Cardiac muscle cell (in vitro differentiated cells and primary cell): ENCODE measurements around the gene METRN. TPM values are rescaled to one million over a fixed set of nuclear protein-coding genes. Genes with fewer than 3 reads are reported as not detected.

ENCODE experiments used
- DNase-seq, 2 donors: peaks; one replicate each; pipeline versions ENCODE4 v3.0.0 to v3.0.0-alpha.2; 2010 to 2017; ENCODE audit warnings: low read depth in 1 of 2, low spot score in 1 of 2
- H3K27ac ChIP-seq: fragments of 200-600 bp; sonication (generic); 2 replicates; pipeline ENCODE4 v1.5.1; 2016
- H3K27me3 ChIP-seq: fragments of 200-600 bp; sonication (generic); 2 replicates; pipeline ENCODE4 v1.6.0; 2016; ENCODE audit warnings: control low read depth
- H3K36me3 ChIP-seq: fragments of 200-600 bp; sonication (generic); 2 replicates; pipeline ENCODE4 v1.5.1; 2016; ENCODE audit warnings: control low read depth
- H3K4me1 ChIP-seq: fragments of 200-600 bp; sonication (generic); 2 replicates; pipeline ENCODE4 v1.8.1; 2017; ENCODE audit warnings: low read depth, mild to moderate bottlenecking, mixed run types
- H3K4me3 ChIP-seq: fragments of 200-600 bp; sonication (generic); 2 replicates; pipeline ENCODE4 v1.5.1; 2016; ENCODE audit warnings: mild to moderate bottlenecking
- H3K9me3 ChIP-seq: fragments of 200-600 bp; sonication (generic); 2 replicates; pipeline ENCODE4 v1.5.1; 2017; ENCODE audit warnings: low read depth, mild to moderate bottlenecking, control low read depth
- polyA plus RNA-seq: library from polyadenylated mRNA; unstranded; fragments of >200 nt; fragmentation: Nextera tagmentation; extraction: Ambion mirVana; gene quantifications from 2 replicates; pipeline ENCODE4 v1.2.1, GENCODE V29; 2016
- total RNA-seq: library from RNA; depleted of rRNA; stranded (reverse); fragments of >200 nt; gene quantifications from 2 replicates; pipeline ENCODE4 v1.2.3, GENCODE V29; 2016
- TF ChIP-seq, protein P1 (sequence below): IDR thresholded peaks from 2 replicates; pipeline ENCODE4 v1.5.1; 2012; ENCODE audit warnings: low read depth, mild to moderate bottlenecking, low read length

Gene METRN
- total and polyA plus RNA-seq, 2 experiments from 2014 or later: 93.9 to 299 TPM

DNA sequence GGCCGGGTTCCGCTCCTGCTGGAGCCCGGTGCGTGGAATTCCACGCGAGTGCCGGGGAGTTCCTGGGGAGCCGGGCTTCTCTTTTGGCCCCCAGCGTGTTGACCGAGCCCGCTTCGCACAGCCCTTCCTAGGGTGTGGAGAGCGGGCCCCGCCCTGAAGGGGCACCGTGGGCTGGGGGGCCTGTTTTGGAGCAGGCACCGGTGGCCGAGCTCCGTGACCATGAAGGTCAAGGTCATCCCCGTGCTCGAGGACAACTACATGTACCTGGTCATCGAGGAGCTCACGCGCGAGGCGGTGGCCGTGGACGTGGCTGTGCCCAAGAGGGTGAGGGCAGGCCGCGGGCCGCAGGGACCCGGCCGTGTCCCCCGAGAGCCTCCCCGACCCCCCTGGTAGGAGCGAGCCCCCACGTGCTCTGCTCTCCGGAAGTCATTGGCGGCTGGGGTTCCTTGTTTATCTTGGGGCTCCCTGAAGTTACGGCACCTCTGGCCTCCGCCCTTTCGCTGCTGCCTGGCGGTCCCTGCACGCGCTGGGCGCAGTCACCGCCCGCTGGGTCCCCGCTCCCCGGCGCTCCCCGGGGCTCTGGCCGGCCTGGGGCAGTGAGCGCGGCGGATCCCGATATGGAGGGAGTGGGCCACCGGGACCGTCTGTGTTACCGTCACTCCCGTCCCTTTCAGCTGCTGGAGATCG is 12.5 kb downstream of the METRN start:
- peak in 1 of 2 donors; percentile 29 for DNase-seq
- H3K4me1 ChIP-seq: no peaks in the 10 kb centered on the region
- TF ChIP-seq, protein P1, sequence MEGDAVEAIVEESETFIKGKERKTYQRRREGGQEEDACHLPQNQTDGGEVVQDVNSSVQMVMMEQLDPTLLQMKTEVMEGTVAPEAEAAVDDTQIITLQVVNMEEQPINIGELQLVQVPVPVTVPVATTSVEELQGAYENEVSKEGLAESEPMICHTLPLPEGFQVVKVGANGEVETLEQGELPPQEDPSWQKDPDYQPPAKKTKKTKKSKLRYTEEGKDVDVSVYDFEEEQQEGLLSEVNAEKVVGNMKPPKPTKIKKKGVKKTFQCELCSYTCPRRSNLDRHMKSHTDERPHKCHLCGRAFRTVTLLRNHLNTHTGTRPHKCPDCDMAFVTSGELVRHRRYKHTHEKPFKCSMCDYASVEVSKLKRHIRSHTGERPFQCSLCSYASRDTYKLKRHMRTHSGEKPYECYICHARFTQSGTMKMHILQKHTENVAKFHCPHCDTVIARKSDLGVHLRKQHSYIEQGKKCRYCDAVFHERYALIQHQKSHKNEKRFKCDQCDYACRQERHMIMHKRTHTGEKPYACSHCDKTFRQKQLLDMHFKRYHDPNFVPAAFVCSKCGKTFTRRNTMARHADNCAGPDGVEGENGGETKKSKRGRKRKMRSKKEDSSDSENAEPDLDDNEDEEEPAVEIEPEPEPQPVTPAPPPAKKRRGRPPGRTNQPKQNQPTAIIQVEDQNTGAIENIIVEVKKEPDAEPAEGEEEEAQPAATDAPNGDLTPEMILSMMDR: no peak
- H3K27me3 ChIP-seq: no peaks in the 10 kb centered on the region
- H3K4me3 ChIP-seq: peak overlapping the region; percentile 38
- no peak overlapping the region for H3K27ac ChIP-seq
- no peaks in the 10 kb centered on the region for H3K36me3 ChIP-seq
- no peaks in the 10 kb centered on the region for H3K9me3 ChIP-seq

DNA sequence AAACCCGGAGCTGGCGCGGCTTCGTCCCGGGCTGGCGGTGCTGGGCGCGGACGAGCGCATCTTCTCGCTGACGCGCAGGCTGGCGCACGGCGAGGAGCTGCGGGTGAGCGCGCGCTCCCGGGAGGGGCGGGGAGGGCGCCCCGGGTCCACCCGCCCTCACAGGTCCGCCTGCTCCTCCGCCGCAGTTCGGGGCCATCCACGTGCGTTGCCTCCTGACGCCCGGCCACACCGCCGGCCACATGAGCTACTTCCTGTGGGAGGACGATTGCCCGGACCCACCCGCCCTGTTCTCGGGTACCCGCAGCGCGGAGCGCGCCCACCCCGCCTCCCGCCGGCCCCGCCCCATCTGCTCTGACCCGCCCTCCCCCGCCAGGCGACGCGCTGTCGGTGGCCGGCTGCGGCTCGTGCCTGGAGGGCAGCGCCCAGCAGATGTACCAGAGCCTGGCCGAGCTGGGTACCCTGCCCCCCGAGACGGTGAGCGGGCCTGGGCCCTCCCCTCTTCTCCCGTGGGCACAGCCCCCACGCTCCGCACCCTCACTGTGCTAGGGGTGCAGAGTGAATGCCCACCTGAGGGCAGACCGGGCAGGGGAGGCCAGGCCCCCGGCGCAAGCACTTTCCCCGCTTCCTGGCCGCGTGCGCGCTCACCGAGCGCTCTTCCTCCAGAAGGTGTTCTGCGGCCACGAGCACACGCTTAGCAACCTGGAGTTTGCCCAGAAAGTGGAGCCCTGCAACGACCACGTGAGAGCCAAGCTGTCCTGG is 13.4 kb downstream of the METRN start:
- DNase-seq: peak; percentile 64 to 82
- Histone ChIP-seq H3K27me3 (no peaks in the 10 kb centered on the region), H3K4me1 (no peaks in the 10 kb centered on the region), H3K36me3 (no peaks in the 10 kb centered on the region), H3K9me3 (no peaks in the 10 kb centered on the region), H3K27ac (no peak overlapping the region), H3K4me3 (peak overlapping the region; percentile 38)
- TF ChIP-seq, protein P1: no peak

DNA sequence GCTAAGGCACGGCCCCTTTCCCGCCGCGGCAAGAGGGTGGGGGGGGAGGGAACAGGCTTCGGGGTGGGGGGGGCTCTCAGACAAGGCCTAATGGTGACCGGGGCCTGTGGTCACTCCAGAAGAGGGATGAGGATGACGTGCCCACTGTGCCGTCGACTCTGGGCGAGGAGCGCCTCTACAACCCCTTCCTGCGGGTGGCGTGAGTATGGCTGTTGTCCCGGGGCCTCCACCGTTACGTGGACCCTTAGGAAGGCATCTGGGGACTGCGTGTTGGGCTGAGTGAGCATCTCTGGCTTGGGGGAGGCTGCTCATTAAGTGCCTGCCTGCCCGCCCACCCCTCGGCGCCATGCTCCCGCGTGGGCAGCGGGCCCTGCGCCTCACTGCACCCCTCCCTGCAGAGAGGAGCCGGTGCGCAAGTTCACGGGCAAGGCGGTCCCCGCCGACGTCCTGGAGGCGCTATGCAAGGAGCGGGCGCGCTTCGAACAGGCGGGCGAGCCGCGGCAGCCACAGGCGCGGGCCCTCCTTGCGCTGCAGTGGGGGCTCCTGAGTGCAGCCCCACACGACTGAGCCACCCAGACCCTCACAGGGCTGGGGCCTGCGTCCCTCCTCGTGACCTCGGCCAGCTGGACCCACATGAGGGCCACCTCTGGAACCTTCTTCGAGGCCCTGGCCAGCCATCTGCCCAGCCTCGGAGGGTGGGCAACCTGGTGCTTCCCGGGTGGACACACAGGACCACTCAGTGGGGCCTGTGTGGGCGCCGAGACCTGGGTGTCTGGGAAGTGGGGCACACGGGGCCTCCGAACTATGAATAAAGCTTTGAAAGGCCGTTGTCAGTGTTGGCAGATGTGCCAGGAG is 14.2 kb downstream of the METRN start:
- DNase-seq: no peak
- Histone ChIP-seq H3K4me3 (no peak overlapping the region), H3K9me3 (no peaks in the 10 kb centered on the region), H3K27ac (no peak overlapping the region), H3K4me1 (no peaks in the 10 kb centered on the region), H3K27me3 (no peaks in the 10 kb centered on the region), H3K36me3 (no peaks in the 10 kb centered on the region)
- TF ChIP-seq, protein P1: no peak

DNA sequence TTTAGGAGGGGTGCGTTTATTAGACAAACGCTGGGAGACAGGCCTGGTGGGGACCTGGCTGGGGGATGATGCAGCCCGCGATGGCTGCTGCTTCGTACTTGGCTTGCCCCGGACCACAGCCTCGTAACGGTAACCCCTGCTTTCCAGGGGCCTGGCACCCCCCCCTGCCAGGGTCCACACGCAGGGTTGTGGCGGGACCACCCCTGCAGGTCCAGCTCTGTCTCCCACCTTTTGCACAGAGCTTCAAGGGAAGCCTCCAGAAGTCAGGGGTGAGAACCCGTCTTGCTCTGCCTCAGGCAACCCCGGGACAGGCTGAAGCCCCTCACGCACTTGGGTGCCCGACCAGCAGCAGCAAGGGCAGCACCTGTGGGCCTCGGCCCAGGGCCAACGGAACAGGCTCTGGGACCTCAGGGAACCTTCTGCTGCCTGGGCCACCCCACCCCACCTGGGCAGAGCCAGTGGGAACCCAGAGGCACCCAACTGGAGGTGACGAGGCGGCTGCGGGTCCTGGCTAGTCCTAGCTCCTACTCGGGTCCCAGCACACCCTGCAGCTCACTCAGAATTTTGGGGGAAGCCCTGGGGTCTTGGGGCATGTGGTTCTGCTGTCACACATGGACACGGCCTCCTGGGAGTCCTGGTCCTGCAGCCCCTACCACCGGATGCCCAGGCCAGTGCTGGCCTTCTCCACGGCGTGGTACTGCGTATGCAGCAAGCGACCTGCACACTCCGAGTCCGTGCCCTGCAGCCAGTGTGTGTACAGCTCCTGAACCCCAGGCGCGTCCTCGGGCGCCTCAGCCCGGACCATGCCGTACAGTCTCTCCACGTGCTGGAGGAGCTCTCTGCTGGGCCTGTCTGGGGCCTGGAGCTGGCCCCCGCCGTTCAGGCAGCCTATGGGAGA is 15.1 kb downstream of the METRN start:
- DNase-seq: no peak
- TF ChIP-seq, protein P1: no peak
- H3K36me3 ChIP-seq: no peaks in the 10 kb centered on the region
- no peaks in the 10 kb centered on the region for H3K4me1 ChIP-seq
- no peaks in the 10 kb centered on the region for H3K27me3 ChIP-seq
- H3K4me3 ChIP-seq: no peak overlapping the region
- H3K27ac ChIP-seq: no peak overlapping the region
- no peaks in the 10 kb centered on the region for H3K9me3 ChIP-seq
